Endothelial cell of umbilical vein (primary cell): Measurements from ENCODE around the gene UMPS. TPM values are rescaled to one million over a fixed set of nuclear protein-coding genes. Genes with fewer than 3 reads are reported as not detected.

Experiments
- BruUV-seq: library from RNA; stranded (reverse); fragments of 400-500 nt; replicated peaks from 2 replicates; lab custom pipeline; 2021; lab: Mats Ljungman, UMichigan
- CTCF ChIA-PET: fragments of 300-600, 350-600 bp; sonication (Branson Sonifier 250); formaldehyde crosslinking; loops from one replicate; lab custom pipeline; 2021; ENCODE audit warnings: antibody characterized with exemption, inconsistent platforms; lab: Charles Lee
- POLR2A ChIA-PET: fragments of 300-600, 350-600 bp; sonication (Branson Sonifier 250); formaldehyde crosslinking; loops from one replicate; lab custom pipeline; 2021; ENCODE audit warnings: antibody characterized with exemption, inconsistent platforms; lab: Charles Lee
- DNase-seq: peaks from one replicate; pipeline ENCODE4 v3.0.0-alpha.2; 2011; ENCODE audit warnings: low read depth, low spot score
- FAIRE-seq: peaks from 2 replicates; lab custom pipeline; 2011; peaks lifted over from hg19 to GRCh38; lab: Jason Lieb, UNC
- H2AFZ ChIP-seq: 2 replicates; pipeline ENCODE4 v1.6.0; 2012; ENCODE audit warnings: low read depth, low read length, control low read depth, inconsistent platforms
- H3K27ac ChIP-seq: 2 replicates; pipeline ENCODE4 v1.5.1; 2011; ENCODE audit warnings: low read depth, mild to moderate bottlenecking, control low read depth, low read length, moderate library complexity; ENCODE audit not compliant: insufficient read depth
- H3K27me3 ChIP-seq, 2 experiments: 2 replicates each; pipeline versions ENCODE4 v1.6.0 to v1.6.1; 2011; ENCODE audit warnings: low read length in 2 of 2, mixed read lengths in 1 of 2; ENCODE audit not compliant: control insufficient read depth in 2 of 2, insufficient read depth in 2 of 2
- H3K36me3 ChIP-seq, 2 experiments: 2 replicates in 1 of 2; 3 replicates in 1 of 2; pipeline ENCODE4 v1.5.1; 2011; ENCODE audit warnings: low read length in 2 of 2, mild to moderate bottlenecking in 1 of 2, moderate library complexity in 1 of 2; ENCODE audit not compliant: control insufficient read depth in 2 of 2, insufficient read depth in 2 of 2; ENCODE audit errors: extremely low read depth in 1 of 2
- H3K4me1 ChIP-seq: 3 replicates; pipeline ENCODE4 v1.5.1; 2011; ENCODE audit warnings: mild to moderate bottlenecking, low read length; ENCODE audit not compliant: control insufficient read depth, insufficient read depth; ENCODE audit errors: extremely low read depth
- H3K4me2 ChIP-seq: 2 replicates; pipeline ENCODE4 v1.6.1; 2011; ENCODE audit warnings: low read length, control low read depth, mixed read lengths; ENCODE audit not compliant: insufficient read depth
- H3K4me3 ChIP-seq, 3 experiments: fragments of 200-600 bp in 1 of 3; sonication (generic), shearing (Covaris generic) in 1 of 3; replicated peaks in 1 of 3; 2 replicates each; pipeline ENCODE4 v1.5.1; 2011 to 2016; ENCODE audit warnings: control low read depth in 3 of 3, low read length in 3 of 3, mild to moderate bottlenecking in 2 of 3, inconsistent platforms in 1 of 3, low read depth in 1 of 3, moderate library complexity in 1 of 3; ENCODE audit not compliant: insufficient read depth in 1 of 3
- H3K79me2 ChIP-seq: 2 replicates; pipeline ENCODE4 v1.6.0; 2012; ENCODE audit warnings: low read length, inconsistent platforms; ENCODE audit not compliant: control insufficient read depth, insufficient read depth
- H3K9ac ChIP-seq: replicated peaks from 2 replicates; pipeline ENCODE3; 2011; ENCODE audit warnings: low read length, control low read depth; ENCODE audit not compliant: insufficient read depth; ENCODE audit errors: extremely low read depth
- H3K9me1 ChIP-seq: replicated peaks from 3 replicates; pipeline ENCODE4 v1.6.0; 2011; ENCODE audit warnings: mild to moderate bottlenecking, low read length; ENCODE audit not compliant: control insufficient read depth, insufficient read depth; ENCODE audit errors: extremely low read depth
- H3K9me3 ChIP-seq: replicated peaks from 2 replicates; pipeline ENCODE4 v1.5.1; 2012; ENCODE audit warnings: low read length, inconsistent platforms; ENCODE audit not compliant: control insufficient read depth, insufficient read depth
- H4K20me1 ChIP-seq: replicated peaks from 2 replicates; pipeline ENCODE3; 2011; ENCODE audit warnings: mild to moderate bottlenecking, low read length; ENCODE audit not compliant: control insufficient read depth, insufficient read depth; ENCODE audit errors: extremely low read depth
- EZH2 ChIP-seq: IDR thresholded peaks from 2 replicates; pipeline ENCODE4 v1.6.1; 2012; ENCODE audit warnings: borderline replicate concordance, low read depth, mild to moderate bottlenecking, moderate library complexity, low read length, inconsistent platforms; ENCODE audit not compliant: severe bottlenecking
- FOS ChIP-seq: IDR thresholded peaks from 2 replicates; pipeline ENCODE4 v1.6.1; 2011; ENCODE audit warnings: mild to moderate bottlenecking, low read length, moderate library complexity, borderline replicate concordance; ENCODE audit not compliant: insufficient read depth
- GATA2 ChIP-seq: IDR thresholded peaks from 2 replicates; pipeline ENCODE4 v1.7.0; 2011; ENCODE audit warnings: low read depth, mild to moderate bottlenecking, moderate library complexity, mixed read lengths, low read length; ENCODE audit not compliant: insufficient read length, insufficient read depth
- JUN ChIP-seq: IDR thresholded peaks from 2 replicates; pipeline ENCODE4 v1.6.1; 2011; ENCODE audit warnings: borderline replicate concordance, low read depth; ENCODE audit not compliant: insufficient read length, insufficient read depth
- MYC ChIP-seq: IDR thresholded peaks from one replicate; pipeline ENCODE4 v1.6.1; 2011; ENCODE audit warnings: mild to moderate bottlenecking, low read depth, low read length
- POLR2A ChIP-seq: IDR thresholded peaks from 2 replicates; pipeline ENCODE4 v1.6.1; 2012; ENCODE audit warnings: low read depth, mild to moderate bottlenecking, control low read depth, low read length
- POLR2AphosphoS5 ChIP-seq: IDR thresholded peaks from 2 replicates; pipeline ENCODE4 v1.6.1; 2012; ENCODE audit warnings: low read depth, mild to moderate bottlenecking, control low read depth, low read length, moderate library complexity; ENCODE audit not compliant: insufficient read depth
- dilution Hi-C: fragments of 300-500 bp; cut with MboI; formaldehyde crosslinking; loops from one replicate; pipeline ENCODE4 v1.15.0; 2019; ENCODE audit warnings: low sequenced_read_pairs; ENCODE audit not compliant: extremely low pct_ligation_motif_present
- intact Hi-C: fragments of 100-400 bp; cut with micrococcal nuclease; formaldehyde crosslinking; loops from one replicate; pipeline ENCODE4 v1.10.0; 2022
- polyA plus RNA-seq, 4 experiments: library from polyadenylated mRNA; depleted of rRNA in 3 of 4; stranded (reverse) in 3 of 4; unstranded in 1 of 4; fragments of >200 nt; gene quantifications; 2 replicates each; pipeline versions ENCODE4 v1.2.1 to v1.2.3, GENCODE V29; 2011 to 2012; ENCODE audit warnings: missing spikeins in 1 of 4
- total RNA-seq: library from RNA; stranded (reverse); gene quantifications from 2 replicates; pipeline ENCODE4 v1.2.3, GENCODE V29; 2021
- TF ChIP-seq, protein P1 (sequence below): IDR thresholded peaks from 2 replicates; pipeline ENCODE4 v1.6.1; 2011; ENCODE audit not compliant: insufficient read depth, insufficient read length
- TF ChIP-seq, protein P2 (sequence below), 2 donors: IDR thresholded peaks; 1 replicate in 1 of 2; 2 replicates in 1 of 2; pipeline ENCODE4 v1.5.1; 2011; ENCODE audit warnings: low read length in 2 of 2, mild to moderate bottlenecking in 2 of 2, moderate library complexity in 2 of 2, control low read depth in 1 of 2, inconsistent platforms in 1 of 2, low read depth in 1 of 2; ENCODE audit not compliant: insufficient read depth in 1 of 2; ENCODE audit errors: extremely low read depth in 1 of 2

The UMPS gene
- total and polyA plus RNA-seq, 2 donors (not counting 3 experiments of a cell fraction or from before 2014, with no cell fraction given), result 38.6 to 50.2 TPM

DNA sequence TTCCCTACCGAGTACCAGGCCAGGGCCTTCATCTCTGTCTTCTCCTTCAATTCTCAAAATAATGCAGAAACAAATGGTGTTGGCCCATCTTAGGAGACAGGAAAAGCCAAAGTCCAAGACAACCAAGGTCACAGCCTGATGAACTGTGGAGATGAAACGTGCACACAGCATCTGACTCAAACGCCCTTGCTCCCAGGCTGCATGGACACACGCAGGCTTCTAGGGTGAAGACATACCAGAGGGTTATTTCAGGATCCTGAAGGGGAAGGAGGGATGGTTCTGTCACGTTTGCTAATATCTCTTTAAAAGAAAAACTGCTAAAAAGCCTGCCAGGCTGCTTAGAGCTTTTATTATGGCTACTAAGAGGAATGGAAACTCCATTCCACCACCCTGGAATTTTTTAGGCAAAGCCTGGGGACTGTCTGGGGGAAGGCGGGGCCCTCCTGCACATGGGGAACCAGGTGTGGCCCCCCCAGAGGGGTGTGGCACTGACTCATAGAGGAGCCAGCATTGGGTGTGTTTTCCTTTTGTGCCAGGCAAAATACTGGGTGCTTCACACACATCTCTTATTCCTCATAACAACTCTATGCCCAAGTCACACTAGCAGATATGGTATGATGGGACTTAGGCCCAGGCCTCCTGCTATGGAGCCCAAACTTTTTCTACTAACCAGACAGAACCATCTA, 62.9 kb downstream of the UMPS start:
- Histone ChIP-seq H3K9me3 (no peaks in the 10 kb centered on the region), H3K9me1 (no peaks in the 10 kb centered on the region), H3K9ac (no peak overlapping the region), H3K79me2 (no peaks in the 10 kb centered on the region), H3K36me3 (peaks cover 0 to 4% of the 10 kb centered on the region in 2 experiments), H4K20me1 (no peaks in the 10 kb centered on the region), H3K4me1 (peaks cover 2% of the 10 kb centered on the region), H2AFZ (no peak overlapping the region), H3K4me3 (no peak overlapping the region), H3K4me2 (no peak overlapping the region), H3K27me3 (no peaks in the 10 kb centered on the region), H3K27ac (no peak overlapping the region)
- TF ChIP-seq EZH2 (no peak), GATA2 (no peak), POLR2AphosphoS5 (no peak), POLR2A (no peak), JUN (no peak), FOS (no peak), MYC (no peak)
- TF ChIP-seq, protein P1, sequence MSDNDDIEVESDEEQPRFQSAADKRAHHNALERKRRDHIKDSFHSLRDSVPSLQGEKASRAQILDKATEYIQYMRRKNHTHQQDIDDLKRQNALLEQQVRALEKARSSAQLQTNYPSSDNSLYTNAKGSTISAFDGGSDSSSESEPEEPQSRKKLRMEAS, result no peak
- TF ChIP-seq, protein P2, sequence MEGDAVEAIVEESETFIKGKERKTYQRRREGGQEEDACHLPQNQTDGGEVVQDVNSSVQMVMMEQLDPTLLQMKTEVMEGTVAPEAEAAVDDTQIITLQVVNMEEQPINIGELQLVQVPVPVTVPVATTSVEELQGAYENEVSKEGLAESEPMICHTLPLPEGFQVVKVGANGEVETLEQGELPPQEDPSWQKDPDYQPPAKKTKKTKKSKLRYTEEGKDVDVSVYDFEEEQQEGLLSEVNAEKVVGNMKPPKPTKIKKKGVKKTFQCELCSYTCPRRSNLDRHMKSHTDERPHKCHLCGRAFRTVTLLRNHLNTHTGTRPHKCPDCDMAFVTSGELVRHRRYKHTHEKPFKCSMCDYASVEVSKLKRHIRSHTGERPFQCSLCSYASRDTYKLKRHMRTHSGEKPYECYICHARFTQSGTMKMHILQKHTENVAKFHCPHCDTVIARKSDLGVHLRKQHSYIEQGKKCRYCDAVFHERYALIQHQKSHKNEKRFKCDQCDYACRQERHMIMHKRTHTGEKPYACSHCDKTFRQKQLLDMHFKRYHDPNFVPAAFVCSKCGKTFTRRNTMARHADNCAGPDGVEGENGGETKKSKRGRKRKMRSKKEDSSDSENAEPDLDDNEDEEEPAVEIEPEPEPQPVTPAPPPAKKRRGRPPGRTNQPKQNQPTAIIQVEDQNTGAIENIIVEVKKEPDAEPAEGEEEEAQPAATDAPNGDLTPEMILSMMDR (IDR thresholded peaks at IDR 0.05; ENCODE audit: extremely low read depth in 1 of 2, insufficient read depth in 1 of 2, low read depth in 1 of 2, low read length in 2 of 2), result no peak
- POLR2A ChIA-PET, result no interaction called here
- no TSS peak for BruUV-seq
- FAIRE-seq (no peak), DNase-seq (no peak)
- dilution Hi-C loops (no loop called here), intact Hi-C loops (no loop called here)
- CTCF ChIA-PET, result no interaction called here
